ENCODE measurements around the gene HEATR5A.
"Not testable (repeated sequence)": the region's sequence is repeated elsewhere in the genome, so short reads cannot be mapped to it uniquely, and the experiment has no call there.

HEATR5A gene

DNA sequence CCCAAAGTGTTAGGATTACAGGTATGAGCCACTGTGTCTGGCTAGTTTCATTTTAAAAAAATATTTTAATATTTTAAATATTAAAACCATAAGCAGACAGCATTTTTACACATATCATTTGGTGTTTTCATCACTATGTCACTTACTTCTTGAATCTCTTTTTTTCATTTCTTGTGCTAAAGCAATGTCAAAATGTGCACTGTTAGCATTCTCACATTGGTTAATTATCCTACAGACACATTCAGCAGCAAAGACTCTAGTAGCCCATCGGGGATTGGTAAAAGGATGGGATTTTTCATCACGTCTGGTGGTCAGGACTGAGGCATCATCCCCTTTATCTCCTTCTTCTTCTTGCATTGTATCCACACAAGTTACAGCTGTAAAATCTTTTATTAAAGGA lies 96.9 kb downstream of the HEATR5A start:
- DNase-seq: no peak

GRCh38 chr14:31320922-31321766 lies 99.2 kb downstream of the HEATR5A start:
- no peak for DNase-seq

DNA sequence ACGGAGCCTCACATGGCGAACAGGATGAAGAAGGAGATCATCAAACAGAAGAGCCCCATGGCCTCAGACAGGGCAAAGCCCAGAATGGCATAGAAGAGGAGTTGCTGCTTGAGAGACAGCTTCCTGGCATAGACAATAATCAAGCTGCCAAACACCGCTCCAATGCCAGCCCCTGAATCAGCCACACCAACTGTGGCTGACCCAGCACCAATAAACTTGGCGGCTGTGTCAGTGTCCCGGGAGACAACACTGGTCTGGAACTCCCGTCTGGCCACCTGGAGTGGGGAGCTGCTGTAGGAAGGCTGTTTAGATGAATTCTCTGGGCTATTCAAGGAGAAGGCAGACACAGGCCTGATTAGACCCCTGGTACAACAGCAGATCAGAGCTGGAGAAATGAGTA lies 100.1 kb downstream of the HEATR5A start:
- DNase-seq: no peak

GRCh38 chr14:31319701-31320100 lies 100.6 kb downstream of the HEATR5A start:
- DNase-seq: no peak

- DNase-seq: no peak
These were observed 107.4 kb downstream of the HEATR5A start for GRCh38 chr14:31312934-31313333.

DNA sequence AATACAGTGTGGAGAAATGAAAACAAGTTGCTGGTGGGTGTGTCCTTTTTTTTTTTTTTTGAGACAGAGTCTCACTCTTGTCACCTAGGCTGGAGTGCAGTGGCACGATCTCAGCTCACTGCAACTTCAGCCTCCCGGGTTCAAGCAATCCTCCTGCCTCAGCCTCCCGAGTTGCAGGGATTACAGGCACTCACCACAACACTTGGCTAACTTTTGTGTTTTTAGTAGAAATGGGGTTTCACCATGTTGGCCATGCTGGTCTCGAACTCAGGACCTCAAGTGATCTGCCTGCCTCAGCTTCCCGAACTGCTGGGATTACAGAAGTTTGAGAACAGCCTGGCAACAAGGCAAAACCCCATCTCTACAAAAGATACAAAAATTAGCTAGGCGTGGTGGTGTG lies 108.0 kb downstream of the HEATR5A start:
- not testable (repeated sequence) for DNase-seq

- no peak for DNase-seq
These were observed 112.7 kb downstream of the HEATR5A start for GRCh38 chr14:31307618-31308017.

- no peak for DNase-seq
These were observed 113.2 kb downstream of the HEATR5A start for GRCh38 chr14:31307198-31307597.

GRCh38 chr14:31303654-31304053 lies 116.7 kb downstream of the HEATR5A start:
- no peak for DNase-seq

- no peak for DNase-seq
These were observed 119.5 kb downstream of the HEATR5A start for GRCh38 chr14:31300883-31301282.

DNA sequence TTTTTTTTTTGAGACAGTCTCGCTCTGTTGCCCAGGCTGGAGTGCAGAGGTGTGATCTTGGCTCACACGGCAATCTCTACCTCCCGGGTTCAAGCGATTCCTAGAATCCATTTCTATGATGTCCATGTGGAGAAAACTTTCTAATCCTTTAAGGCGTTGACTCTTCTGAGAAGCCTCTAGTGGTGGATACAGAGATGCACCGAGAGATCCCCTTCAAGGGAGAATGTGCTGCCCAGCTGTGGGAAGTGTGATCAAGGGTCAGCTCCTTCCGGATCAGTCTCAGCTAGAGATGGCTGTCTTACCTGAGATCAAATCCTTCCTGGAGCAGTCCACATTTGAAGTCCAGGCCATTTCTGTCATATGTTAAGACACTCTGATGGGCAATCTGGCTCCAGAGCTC lies 120.1 kb downstream of the HEATR5A start:
- DNase-seq: no peak

DNA sequence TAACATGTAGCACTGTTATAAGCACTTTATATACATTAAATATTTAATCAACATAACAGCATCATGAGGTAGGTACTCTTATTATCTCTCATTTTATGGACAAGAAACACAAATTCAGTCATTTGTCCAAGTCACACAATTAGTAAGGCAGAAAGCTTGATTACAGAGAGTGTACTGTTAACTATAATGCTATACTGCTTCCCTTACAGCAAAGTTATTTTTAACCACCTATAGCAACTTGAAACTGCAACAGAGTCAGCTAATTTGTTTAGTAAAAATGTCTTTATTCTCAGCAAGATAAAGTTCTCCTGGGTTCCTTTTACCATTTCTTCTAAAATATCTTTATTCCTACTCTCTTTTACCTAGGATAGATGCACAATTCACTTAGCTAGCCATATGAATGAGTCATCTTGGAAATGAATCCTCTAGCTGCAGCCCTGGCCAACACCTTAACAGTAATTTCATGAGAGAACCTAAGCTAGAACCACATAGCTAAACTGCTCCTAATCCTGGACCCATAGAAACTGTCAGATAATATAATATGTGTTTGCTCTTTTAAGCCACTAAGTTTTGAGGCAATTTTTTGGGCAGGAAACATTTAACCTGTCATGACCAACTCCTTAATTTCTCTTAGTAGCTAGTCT lies 122.5 kb downstream of the HEATR5A start:
- DNase-seq: no peak

- no peak for DNase-seq
These were observed 123.2 kb downstream of the HEATR5A start for GRCh38 chr14:31297112-31297511.

GRCh38 chr14:31294746-31295405 lies 125.5 kb downstream of the HEATR5A start:
- DNase-seq: no peak

GRCh38 chr14:31292937-31293616 lies 127.3 kb downstream of the HEATR5A start:
- DNase-seq: no peak

GRCh38 chr14:31291210-31291609 lies 129.1 kb downstream of the HEATR5A start:
- DNase-seq: no peak

- DNase-seq: no peak
These were observed 132.9 kb downstream of the HEATR5A start for GRCh38 chr14:31287294-31287972.

DNA sequence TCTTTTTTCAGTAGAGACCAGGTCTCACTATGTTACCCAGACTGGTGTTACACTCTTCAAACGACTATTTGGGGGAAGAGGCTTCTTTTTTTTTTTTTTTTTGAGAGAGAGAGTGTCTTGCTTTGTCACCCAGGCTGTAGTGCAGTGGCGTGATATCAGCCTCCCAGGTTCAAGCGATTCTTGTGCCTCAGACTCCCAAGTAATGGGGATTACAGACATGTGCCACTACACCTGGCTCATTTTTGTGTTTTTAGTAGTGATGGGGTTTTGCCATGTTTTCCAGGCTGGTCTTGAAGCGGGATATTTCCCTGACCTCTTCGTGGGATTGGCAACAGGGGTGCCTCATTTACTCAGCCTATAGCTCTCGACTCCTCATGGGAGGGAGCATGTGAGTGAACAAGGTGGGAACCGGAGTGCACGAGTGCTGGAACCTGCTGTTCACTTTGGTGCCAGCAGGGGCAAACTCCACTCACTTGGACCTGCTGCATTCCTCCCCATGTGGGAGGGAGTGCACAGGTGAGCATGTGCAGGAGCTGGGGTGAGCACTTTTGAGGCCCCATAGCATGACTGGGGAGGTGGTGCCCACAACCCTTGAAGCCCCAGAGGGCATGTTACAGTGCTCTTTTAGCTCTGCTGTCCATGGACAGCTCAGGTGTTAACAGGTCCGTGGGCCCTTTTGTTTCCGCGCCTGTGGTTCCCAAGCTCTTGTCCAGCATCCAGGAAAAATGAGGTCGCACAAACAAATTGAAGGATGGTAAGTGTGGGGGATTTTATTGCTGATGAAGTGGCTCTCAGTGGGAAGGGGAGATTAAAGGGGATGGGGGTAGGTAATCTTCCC lies 133.7 kb downstream of the HEATR5A start:
- DNase-seq: peak in 1 of 2 donors; percentile 10

- DNase-seq: no peak
These were observed 136.6 kb downstream of the HEATR5A start for GRCh38 chr14:31283578-31284252.

DNA sequence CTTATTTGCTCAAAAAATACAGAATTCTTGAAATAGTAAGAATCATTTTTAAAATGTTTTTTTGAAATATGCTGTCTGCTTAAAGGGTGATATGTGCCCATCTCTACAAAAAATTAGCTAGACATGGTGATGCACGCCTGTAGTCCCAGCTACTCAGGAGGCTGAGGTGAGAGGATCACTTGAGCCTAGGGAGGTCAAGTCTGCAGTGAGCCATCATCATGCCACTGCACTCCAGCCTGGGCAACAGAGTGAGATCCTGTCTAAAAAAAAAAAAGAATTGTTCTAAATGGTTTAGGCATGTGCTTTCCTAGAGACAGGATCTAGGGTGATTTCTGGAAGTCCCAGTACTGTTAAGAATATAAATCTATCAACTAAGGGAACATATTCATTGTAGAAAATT lies 137.2 kb downstream of the HEATR5A start:
- no peak for DNase-seq

- DNase-seq: no peak
These were observed 139.5 kb downstream of the HEATR5A start for GRCh38 chr14:31280871-31281220.
